Natural killer cell (primary cell): ENCODE measurements around the gene INPP5A. TPM values are rescaled to one million over a fixed set of nuclear protein-coding genes. Genes with fewer than 3 reads are reported as not detected.
A peak's percentile ranks its signal among the peaks of the same experiment; 100 is the strongest.

Experiments used
- ATAC-seq, 3 donors: fragments of 150-1000 bp in 2 of 3; fragments of 200-7000 bp in 1 of 3; cut with Tn5 transposase; 1 replicate in 1 of 3; 2 replicates in 2 of 3; pipeline ENCODE4 v1.10.0; 2021; ENCODE audit warnings: mild to moderate bottlenecking in 2 of 3, moderate library complexity in 2 of 3
- DNase-seq, 2 donors: peaks; one replicate each; pipeline versions ENCODE4 v3.0.0 to v3.0.0-alpha.2; 2013 to 2021; ENCODE audit warnings: mixed read lengths in 1 of 2
- H3K27ac ChIP-seq: one replicate; pipeline ENCODE4 v1.5.1; 2013; ENCODE audit warnings: mild to moderate bottlenecking, low read length
- H3K27me3 ChIP-seq: one replicate; pipeline ENCODE4 v1.6.1; 2013; ENCODE audit warnings: low read length; ENCODE audit not compliant: control insufficient read depth, insufficient read depth
- H3K36me3 ChIP-seq: one replicate; pipeline ENCODE4 v1.6.1; 2013; ENCODE audit warnings: low read length; ENCODE audit not compliant: control insufficient read depth, insufficient read depth
- H3K4me1 ChIP-seq: one replicate; pipeline ENCODE4 v1.6.1; 2013; ENCODE audit warnings: low read length; ENCODE audit not compliant: control insufficient read depth, insufficient read depth
- H3K4me3 ChIP-seq: one replicate; pipeline ENCODE4 v1.5.1; 2013; ENCODE audit warnings: low read length
- H3K9me3 ChIP-seq: one replicate; pipeline ENCODE4 v1.6.1; 2013; ENCODE audit warnings: low read length; ENCODE audit not compliant: control insufficient read depth, insufficient read depth
- H3K27ac Mint-ChIP-seq, 2 donors: one replicate each; pipeline ENCODE4 v1.8.0; 2022; ENCODE audit warnings: mild to moderate bottlenecking in 2 of 2, mixed read lengths in 2 of 2, moderate library complexity in 1 of 2
- H3K27me3 Mint-ChIP-seq, 2 donors: one replicate each; pipeline ENCODE4 v1.8.0; 2022; ENCODE audit warnings: low read depth in 2 of 2, mixed read lengths in 2 of 2
- H3K36me3 Mint-ChIP-seq: one replicate; pipeline ENCODE4 v1.8.0; 2022; ENCODE audit warnings: mixed read lengths
- H3K4me1 Mint-ChIP-seq, 2 donors: one replicate each; pipeline ENCODE4 v1.8.0; 2022; ENCODE audit warnings: mixed read lengths in 2 of 2
- H3K4me3 Mint-ChIP-seq: one replicate; pipeline ENCODE4 v1.8.0; 2022; ENCODE audit warnings: mild to moderate bottlenecking, moderate library complexity, mixed read lengths
- H3K9me3 Mint-ChIP-seq, 2 donors: one replicate each; pipeline ENCODE4 v1.8.0; 2022; ENCODE audit warnings: mixed read lengths in 2 of 2
- WGBS: methylation state at CpG from one replicate; pipeline ENCODE4 v1.1.7; 2013; ENCODE audit warnings: missing lambda C conversion rate; ENCODE audit not compliant: insufficient coverage; 5-methylcytosine and 5-hydroxymethylcytosine counted together
- intact Hi-C: fragments of 100-400 bp; cut with micrococcal nuclease; formaldehyde crosslinking; loops from one replicate; pipeline ENCODE4 v1.14.2; 2022
- total RNA-seq, 4 donors: library from RNA; stranded (reverse); fragments of 120-200 nt in 1 of 4; gene quantifications; one replicate each; pipeline versions ENCODE4 v1.2.3 to v1.2.4, GENCODE V29; 2013 to 2022
- TF ChIP-seq, protein P1 (sequence below): fragments of 200-600 bp; IDR thresholded peaks from one replicate; pipeline ENCODE4 v1.8.0; 2022; ENCODE audit warnings: antibody characterized with exemption

The INPP5A gene
- total RNA-seq, 3 donors from 2014 or later (not counting 1 experiment from before 2014, with no cell fraction given) = 12.6 to 38.6 (median 18.6) TPM

DNA sequence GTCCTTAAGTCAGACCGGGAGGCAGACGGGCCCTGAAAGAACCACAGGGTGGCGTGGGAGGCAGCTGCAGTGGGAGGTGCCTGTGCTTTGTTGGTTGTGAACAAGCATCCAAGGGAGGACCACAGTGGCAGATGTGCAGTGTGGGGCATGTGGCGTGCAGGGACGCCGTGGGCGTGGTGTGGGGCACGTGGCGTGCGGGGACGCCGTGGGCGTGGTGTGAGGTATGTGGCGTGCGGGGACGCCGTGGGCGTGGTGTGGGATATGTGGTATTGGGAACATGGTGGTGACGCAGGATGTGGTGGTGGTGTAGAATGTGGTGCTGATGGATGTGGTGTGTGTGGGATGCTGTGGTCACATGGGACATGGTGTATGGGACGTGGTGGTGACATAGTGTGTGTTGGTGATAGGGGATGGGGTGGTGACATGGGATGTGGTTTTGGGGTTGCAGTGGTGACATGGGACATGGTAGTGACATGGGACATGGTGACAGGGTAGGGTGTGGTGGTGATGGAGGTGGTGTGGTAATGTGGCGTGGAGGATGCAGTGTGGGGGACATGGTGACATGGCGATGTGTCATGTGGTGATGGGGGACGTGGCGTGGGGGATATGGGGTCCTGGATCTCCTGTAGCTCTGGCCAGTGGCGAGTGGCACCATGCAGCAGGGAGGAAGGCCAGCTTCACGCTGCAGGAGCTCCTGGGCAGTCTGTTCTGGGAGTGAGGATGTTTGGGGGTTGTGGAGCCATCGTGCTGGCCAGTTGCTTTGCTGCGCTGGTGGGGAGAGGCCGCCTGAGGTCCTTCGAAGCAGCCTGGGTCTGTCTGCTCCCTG, 78.8 kb downstream of the INPP5A start:
- peaks cover 0 to 8% of the 10 kb centered on the region in 2 donors for H3K27me3 Mint-ChIP-seq
- peak overlapping the region; percentile 44 for H3K27ac ChIP-seq
- TF ChIP-seq, protein P1, sequence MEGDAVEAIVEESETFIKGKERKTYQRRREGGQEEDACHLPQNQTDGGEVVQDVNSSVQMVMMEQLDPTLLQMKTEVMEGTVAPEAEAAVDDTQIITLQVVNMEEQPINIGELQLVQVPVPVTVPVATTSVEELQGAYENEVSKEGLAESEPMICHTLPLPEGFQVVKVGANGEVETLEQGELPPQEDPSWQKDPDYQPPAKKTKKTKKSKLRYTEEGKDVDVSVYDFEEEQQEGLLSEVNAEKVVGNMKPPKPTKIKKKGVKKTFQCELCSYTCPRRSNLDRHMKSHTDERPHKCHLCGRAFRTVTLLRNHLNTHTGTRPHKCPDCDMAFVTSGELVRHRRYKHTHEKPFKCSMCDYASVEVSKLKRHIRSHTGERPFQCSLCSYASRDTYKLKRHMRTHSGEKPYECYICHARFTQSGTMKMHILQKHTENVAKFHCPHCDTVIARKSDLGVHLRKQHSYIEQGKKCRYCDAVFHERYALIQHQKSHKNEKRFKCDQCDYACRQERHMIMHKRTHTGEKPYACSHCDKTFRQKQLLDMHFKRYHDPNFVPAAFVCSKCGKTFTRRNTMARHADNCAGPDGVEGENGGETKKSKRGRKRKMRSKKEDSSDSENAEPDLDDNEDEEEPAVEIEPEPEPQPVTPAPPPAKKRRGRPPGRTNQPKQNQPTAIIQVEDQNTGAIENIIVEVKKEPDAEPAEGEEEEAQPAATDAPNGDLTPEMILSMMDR = no peak
- peaks cover 28% of the 10 kb centered on the region for H3K9me3 ChIP-seq
- peaks cover 17 to 37% of the 10 kb centered on the region in 2 donors for H3K4me1 Mint-ChIP-seq
- H3K27ac Mint-ChIP-seq = peak overlapping the region; percentile 73 to 99
- no peak overlapping the region for H3K4me3 ChIP-seq
- peaks cover 12% of the 10 kb centered on the region for H3K36me3 Mint-ChIP-seq
- intact Hi-C loops = loop anchor here (1.0 to 10.0 kb wide), 4 partner anchors 22 to 68 kb away; no protein-coding TSS in a partner anchor
- 41% methylated on average over 30 of the region's 30 CpGs for WGBS
- H3K36me3 ChIP-seq = no peaks in the 10 kb centered on the region
- DNase-seq (peak; percentile 76 to 83), ATAC-seq (peak; percentile 72 to 84 (median 83))
- H3K4me3 Mint-ChIP-seq = peak overlapping the region; percentile 59
- H3K9me3 Mint-ChIP-seq = peaks cover 5 to 6% of the 10 kb centered on the region in 2 donors
- H3K27me3 ChIP-seq = no peaks in the 10 kb centered on the region
- peaks cover 34% of the 10 kb centered on the region for H3K4me1 ChIP-seq

DNA sequence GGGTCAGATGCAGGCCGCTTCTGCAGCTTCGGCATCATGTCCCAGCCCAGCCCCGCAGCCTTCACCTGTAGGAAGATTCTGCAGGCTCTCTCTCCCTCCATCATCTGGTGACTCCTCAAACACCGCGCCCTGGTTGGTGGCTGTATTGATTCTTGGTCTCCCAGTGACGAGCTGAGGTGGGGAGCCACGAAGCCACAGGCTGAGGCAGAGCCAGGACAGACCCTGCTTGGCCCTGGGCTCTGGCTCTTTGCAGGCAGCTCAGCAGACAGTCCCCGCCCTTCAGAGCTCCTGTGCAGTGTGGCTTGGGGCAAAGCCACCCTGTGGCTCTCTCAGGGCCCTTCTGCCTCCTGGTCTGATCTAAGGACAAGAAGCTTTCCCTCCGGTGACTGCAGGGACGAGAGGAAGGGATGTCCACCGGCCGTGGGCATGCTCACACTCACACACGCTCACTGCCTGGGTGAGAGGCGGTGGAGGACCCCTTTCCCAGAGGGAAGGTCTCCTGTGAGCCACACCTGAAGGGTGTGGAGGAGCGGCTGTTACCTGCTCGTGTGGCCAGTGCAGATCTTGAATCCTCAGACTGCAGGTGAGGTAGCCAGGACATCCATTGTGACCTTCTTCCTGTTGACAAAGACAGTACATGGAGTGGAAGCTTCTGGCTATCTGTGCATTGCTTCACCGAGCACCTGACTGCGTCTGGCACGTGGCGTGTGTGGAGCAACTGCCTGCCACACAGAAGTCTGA, 79.6 kb downstream of the INPP5A start:
- Mint-ChIP-seq H3K9me3 (peaks cover 5 to 9% of the 10 kb centered on the region in 2 donors), H3K36me3 (peaks cover 12% of the 10 kb centered on the region), H3K27ac (peak overlapping the region; percentile 73 to 99), H3K4me3 (no peak overlapping the region), H3K4me1 (peaks cover 17 to 31% of the 10 kb centered on the region in 2 donors), H3K27me3 (peaks cover 0 to 10% of the 10 kb centered on the region in 2 donors)
- H3K4me1 ChIP-seq = peaks cover 30% of the 10 kb centered on the region
- no peak overlapping the region for H3K4me3 ChIP-seq
- DNase-seq (no peak), ATAC-seq (peak in 2 of 3 donors; percentile 9 to 33)
- H3K27me3 ChIP-seq = no peaks in the 10 kb centered on the region
- peak overlapping the region; percentile 44 for H3K27ac ChIP-seq
- peaks cover 28% of the 10 kb centered on the region for H3K9me3 ChIP-seq
- H3K36me3 ChIP-seq = no peaks in the 10 kb centered on the region
- intact Hi-C loops = loop anchor here (1.0 to 10.0 kb wide), 4 partner anchors 22 to 68 kb away; no protein-coding TSS in a partner anchor
- 91% methylated on average over 20 of the region's 20 CpGs for WGBS
- TF ChIP-seq, protein P1 = no peak

DNA sequence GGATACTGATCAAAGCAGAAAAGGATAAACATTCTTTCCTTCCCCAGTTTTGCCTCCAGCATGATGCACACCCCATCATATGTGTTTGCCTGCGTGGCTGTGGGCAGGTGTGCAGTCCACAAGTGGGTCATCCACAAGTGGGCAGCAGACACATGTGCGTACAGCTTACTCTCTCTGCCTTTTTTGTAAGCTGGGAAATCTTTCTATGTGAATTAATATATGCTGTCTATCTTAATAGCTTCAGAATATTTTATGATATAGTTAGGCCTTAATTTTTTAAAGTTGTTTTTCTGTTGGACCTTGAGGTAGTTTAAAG, 80.1 kb downstream of the INPP5A start:
- no peaks in the 10 kb centered on the region for H3K36me3 ChIP-seq
- ATAC-seq = no peak
- no peak for DNase-seq
- peaks cover 30% of the 10 kb centered on the region for H3K4me1 ChIP-seq
- 100% methylated on average over 2 of the region's 2 CpGs for WGBS
- Mint-ChIP-seq H3K36me3 (peaks cover 12% of the 10 kb centered on the region), H3K9me3 (peaks cover 5 to 9% of the 10 kb centered on the region in 2 donors), H3K27ac (peak overlapping the region in 1 of 2 donors; percentile 99), H3K4me3 (no peak overlapping the region), H3K4me1 (peaks cover 17 to 27% of the 10 kb centered on the region in 2 donors), H3K27me3 (peaks cover 0 to 10% of the 10 kb centered on the region in 2 donors)
- peaks cover 28% of the 10 kb centered on the region for H3K9me3 ChIP-seq
- no peak overlapping the region for H3K27ac ChIP-seq
- H3K27me3 ChIP-seq = no peaks in the 10 kb centered on the region
- intact Hi-C loops = loop anchor here (2.0 to 10.0 kb wide), 3 partner anchors 23 to 67 kb away; no protein-coding TSS in a partner anchor
- TF ChIP-seq, protein P1 = no peak
- H3K4me3 ChIP-seq = no peak overlapping the region
